Measurements from ENCODE around the gene C6orf89. TPM values are rescaled to one million over a fixed set of nuclear protein-coding genes. Genes with fewer than 3 reads are reported as not detected.

The C6orf89 gene
- polyA plus RNA-seq, 1 donor from 2014 or later = 24.6 TPM

DNA sequence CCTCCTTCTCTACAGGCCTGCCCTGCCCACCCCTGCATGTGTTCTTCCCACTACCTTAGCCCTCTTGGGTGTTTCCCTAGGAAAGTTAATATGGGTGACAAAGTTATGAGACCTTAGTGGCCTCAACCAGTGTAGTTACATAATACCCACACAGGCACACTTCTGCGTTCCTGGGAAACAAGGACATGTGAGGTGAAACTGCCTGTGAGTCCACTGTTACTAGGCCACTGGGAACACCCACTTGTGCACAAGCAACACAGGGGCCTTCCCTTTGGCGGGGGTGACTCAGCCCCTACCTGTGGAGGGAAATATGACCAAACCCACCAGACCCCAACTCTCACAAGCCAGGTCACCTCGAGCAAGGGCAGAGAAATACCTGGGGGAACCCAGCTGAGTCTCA, 81.5 kb downstream of the C6orf89 start:
- Histone ChIP-seq H3K4me3 (ENCODE audit: low read length) (no peak overlapping the region), H3K9me2 (ENCODE audit: insufficient read depth, low read length) (no peaks in the 10 kb centered on the region), H3K9me3 (ENCODE audit: low read length) (no peaks in the 10 kb centered on the region), H3K79me2 (replicated peaks; ENCODE audit: insufficient read depth, low read length) (no peaks in the 10 kb centered on the region), H3K36me3 (ENCODE audit: insufficient read depth, low read length) (peaks cover 3% of the 10 kb centered on the region), H4K20me1 (ENCODE audit: insufficient read depth) (no peaks in the 10 kb centered on the region), H3K4me2 (ENCODE audit: low read length) (no peak overlapping the region), H3K27me3 (ENCODE audit: insufficient read depth, low read depth, low read length) (no peaks in the 10 kb centered on the region), H3K9ac (ENCODE audit: low read length) (no peak overlapping the region), H2AFZ (ENCODE audit: low read depth, low read length) (no peak overlapping the region), H3K27ac (ENCODE audit: low read length) (no peak overlapping the region), H3F3A (ENCODE audit: insufficient read depth, low read length, poor library complexity, severe bottlenecking) (no peaks in the 10 kb centered on the region)
- TF ChIP-seq TAF1 (IDR thresholded peaks at IDR 0.05; ENCODE audit: low read depth) (no peak), EP300 (conservative IDR thresholded peaks at IDR 0.05; ENCODE audit: poor library complexity, severe bottlenecking) (no peak), RAD21 (conservative IDR thresholded peaks at IDR 0.05) (no peak), MXI1 (conservative IDR thresholded peaks at IDR 0.05; ENCODE audit: poor library complexity, severe bottlenecking) (no peak), SMC3 (conservative IDR thresholded peaks at IDR 0.05; ENCODE audit: poor library complexity) (no peak), EZH2 (IDR thresholded peaks at IDR 0.05; ENCODE audit: borderline replicate concordance, insufficient read depth, low read length, poor library complexity, severe bottlenecking) (no peak)
- TF ChIP-seq, protein P1, sequence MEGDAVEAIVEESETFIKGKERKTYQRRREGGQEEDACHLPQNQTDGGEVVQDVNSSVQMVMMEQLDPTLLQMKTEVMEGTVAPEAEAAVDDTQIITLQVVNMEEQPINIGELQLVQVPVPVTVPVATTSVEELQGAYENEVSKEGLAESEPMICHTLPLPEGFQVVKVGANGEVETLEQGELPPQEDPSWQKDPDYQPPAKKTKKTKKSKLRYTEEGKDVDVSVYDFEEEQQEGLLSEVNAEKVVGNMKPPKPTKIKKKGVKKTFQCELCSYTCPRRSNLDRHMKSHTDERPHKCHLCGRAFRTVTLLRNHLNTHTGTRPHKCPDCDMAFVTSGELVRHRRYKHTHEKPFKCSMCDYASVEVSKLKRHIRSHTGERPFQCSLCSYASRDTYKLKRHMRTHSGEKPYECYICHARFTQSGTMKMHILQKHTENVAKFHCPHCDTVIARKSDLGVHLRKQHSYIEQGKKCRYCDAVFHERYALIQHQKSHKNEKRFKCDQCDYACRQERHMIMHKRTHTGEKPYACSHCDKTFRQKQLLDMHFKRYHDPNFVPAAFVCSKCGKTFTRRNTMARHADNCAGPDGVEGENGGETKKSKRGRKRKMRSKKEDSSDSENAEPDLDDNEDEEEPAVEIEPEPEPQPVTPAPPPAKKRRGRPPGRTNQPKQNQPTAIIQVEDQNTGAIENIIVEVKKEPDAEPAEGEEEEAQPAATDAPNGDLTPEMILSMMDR (IDR thresholded peaks at IDR 0.05; ENCODE audit: poor library complexity, severe bottlenecking) = no peak
- TF ChIP-seq, protein P2, sequence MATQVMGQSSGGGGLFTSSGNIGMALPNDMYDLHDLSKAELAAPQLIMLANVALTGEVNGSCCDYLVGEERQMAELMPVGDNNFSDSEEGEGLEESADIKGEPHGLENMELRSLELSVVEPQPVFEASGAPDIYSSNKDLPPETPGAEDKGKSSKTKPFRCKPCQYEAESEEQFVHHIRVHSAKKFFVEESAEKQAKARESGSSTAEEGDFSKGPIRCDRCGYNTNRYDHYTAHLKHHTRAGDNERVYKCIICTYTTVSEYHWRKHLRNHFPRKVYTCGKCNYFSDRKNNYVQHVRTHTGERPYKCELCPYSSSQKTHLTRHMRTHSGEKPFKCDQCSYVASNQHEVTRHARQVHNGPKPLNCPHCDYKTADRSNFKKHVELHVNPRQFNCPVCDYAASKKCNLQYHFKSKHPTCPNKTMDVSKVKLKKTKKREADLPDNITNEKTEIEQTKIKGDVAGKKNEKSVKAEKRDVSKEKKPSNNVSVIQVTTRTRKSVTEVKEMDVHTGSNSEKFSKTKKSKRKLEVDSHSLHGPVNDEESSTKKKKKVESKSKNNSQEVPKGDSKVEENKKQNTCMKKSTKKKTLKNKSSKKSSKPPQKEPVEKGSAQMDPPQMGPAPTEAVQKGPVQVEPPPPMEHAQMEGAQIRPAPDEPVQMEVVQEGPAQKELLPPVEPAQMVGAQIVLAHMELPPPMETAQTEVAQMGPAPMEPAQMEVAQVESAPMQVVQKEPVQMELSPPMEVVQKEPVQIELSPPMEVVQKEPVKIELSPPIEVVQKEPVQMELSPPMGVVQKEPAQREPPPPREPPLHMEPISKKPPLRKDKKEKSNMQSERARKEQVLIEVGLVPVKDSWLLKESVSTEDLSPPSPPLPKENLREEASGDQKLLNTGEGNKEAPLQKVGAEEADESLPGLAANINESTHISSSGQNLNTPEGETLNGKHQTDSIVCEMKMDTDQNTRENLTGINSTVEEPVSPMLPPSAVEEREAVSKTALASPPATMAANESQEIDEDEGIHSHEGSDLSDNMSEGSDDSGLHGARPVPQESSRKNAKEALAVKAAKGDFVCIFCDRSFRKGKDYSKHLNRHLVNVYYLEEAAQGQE (IDR thresholded peaks at IDR 0.05; ENCODE audit: borderline replicate concordance) = no peak

DNA sequence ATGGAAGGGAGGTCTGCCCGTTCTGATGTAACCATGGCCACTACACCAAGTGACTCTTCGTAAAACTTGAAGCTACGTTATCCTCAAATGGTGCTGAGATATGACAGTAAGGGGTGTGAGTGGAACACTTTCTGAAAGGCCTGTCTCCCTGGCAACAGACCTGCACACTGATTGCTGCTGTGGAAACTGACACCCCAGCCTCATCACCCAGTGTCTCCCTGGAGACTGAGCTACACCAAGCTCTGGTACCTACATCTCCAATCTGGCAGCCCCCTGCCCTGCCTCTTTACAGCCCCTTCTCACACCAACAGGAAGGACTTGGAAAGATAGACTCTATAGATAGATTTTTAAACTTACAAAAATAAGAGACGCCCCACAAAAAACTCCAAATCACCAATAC, 82.0 kb downstream of the C6orf89 start:
- Histone ChIP-seq H3K79me2 (replicated peaks; ENCODE audit: insufficient read depth, low read length) (no peaks in the 10 kb centered on the region), H3K4me3 (ENCODE audit: low read length) (no peak overlapping the region), H3K4me2 (ENCODE audit: low read length) (no peak overlapping the region), H3K36me3 (ENCODE audit: insufficient read depth, low read length) (peaks cover 3% of the 10 kb centered on the region), H3K9me2 (ENCODE audit: insufficient read depth, low read length) (no peaks in the 10 kb centered on the region), H3K27ac (ENCODE audit: low read length) (no peak overlapping the region), H4K20me1 (ENCODE audit: insufficient read depth) (no peaks in the 10 kb centered on the region), H3F3A (ENCODE audit: insufficient read depth, low read length, poor library complexity, severe bottlenecking) (no peaks in the 10 kb centered on the region), H3K27me3 (ENCODE audit: insufficient read depth, low read depth, low read length) (no peaks in the 10 kb centered on the region), H2AFZ (ENCODE audit: low read depth, low read length) (no peak overlapping the region), H3K9ac (ENCODE audit: low read length) (no peak overlapping the region), H3K9me3 (ENCODE audit: low read length) (no peaks in the 10 kb centered on the region)
- TF ChIP-seq MXI1 (conservative IDR thresholded peaks at IDR 0.05; ENCODE audit: poor library complexity, severe bottlenecking) (no peak), SMC3 (conservative IDR thresholded peaks at IDR 0.05; ENCODE audit: poor library complexity) (no peak)

Measured in neural cell (in vitro differentiated cells).